Stimulated activated CD4-positive, alpha-beta T cell treated with anti-CD3 and anti-CD28 coated beads, Interleukin-15, amount 100 ng/mL, for 1 hour (primary cell): ENCODE results near the gene DNM2.
"Not testable (repeated sequence)": the region's sequence is repeated elsewhere in the genome, so short reads cannot be mapped to it uniquely, and the experiment has no call there.

ENCODE experiments used
- DNase-seq, 2 donors: peaks; one replicate each; pipeline ENCODE4 v3.0.0-alpha.2; 2020; ENCODE audit warnings: low read depth in 1 of 2, low spot score in 1 of 2

The DNM2 gene

DNA sequence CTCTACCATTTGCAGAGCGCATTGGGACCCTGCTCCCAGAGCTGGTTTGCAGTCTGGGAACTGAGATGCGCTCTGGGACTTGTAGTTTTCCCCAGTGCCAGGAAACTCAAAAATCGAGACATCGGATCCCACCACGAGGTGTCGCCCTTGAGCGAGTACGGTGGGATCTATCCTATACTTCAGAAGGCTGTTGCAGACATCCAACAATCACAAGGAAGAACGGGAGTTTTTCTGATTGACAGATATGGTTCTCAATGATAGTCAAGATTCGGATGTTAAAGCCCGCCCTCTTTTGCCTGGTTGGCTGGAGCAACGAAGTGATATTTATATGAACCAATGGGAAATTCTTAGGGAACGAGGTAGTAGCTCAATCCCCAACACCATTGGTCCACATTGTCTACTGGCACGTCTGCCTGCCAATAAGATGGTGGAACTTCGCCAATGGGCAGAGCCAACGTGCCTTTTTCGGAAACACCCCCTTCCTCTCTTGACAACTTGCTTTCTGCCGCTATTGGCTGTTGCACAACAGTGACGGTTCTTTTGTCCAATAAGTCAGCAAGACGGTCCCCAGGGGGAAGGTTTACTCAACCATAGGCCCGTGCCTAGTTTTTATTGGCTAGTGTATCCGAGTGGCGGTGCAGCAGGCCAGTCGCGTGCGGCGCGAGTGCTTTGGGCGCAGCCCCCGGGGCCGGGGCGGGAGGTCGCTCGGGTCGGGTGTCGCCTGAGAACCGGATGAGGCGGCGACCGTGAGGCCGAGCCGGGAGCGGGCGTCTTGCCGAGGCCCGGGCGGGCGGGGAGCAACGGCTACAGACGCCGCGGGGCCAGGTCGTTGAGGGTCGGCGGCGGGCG lies at the start of gene DNM2:
DNM2 (plus strand) TSS at position 724 of the 849 bp plus-strand sequence. CDS start 164 bp downstream, outside the sequence.
- peak; percentile 94 for DNase-seq

DNA sequence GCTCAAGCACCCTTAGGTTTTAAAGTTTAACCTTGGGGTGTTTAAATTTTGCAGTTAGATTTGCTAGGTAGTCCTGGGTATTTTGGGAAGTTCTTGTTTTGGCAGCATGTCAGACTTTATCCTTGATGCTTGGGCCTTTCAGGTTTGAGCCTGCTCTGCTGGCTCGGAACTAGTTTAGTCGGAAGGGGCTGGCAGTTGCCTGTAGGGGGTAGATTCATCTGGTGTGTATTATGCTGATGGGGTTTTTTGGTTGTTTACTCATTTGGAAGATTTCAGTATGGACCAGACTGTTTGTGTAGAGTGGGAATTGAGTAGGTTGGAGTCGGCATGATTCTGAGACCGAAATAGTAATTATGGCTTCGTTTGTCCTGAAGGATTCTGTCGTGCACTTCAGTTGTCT lies 48.6 kb upstream of the DNM2 start:
- no peak for DNase-seq

DNA sequence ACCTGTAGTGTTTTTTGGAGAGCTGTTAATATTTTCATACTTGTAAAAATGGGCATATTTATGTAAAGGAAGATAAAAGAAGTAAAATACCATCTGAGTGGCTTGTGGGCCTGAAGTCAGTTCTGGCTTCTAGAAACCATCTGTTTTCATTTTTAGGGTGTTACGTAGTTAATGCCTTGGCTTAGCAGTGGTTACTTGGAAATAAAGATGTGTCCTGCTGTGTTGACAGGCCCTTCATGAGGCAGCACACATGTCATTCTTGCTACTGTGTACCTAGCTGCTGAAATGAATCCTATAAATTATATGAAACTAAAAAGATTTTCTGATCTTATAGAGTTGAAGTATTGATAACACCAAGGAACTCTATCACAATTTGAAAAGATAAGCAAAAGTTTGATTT lies 47.7 kb upstream of the DNM2 start:
- DNase-seq = no peak

GRCh38 chr19:10670876-10671804 lies 46.7 kb upstream of the DNM2 start:
- no peak for DNase-seq

- not testable (repeated sequence) for DNase-seq
These were observed 46.0 kb upstream of the DNM2 start for GRCh38 chr19:10671922-10672321.

DNA sequence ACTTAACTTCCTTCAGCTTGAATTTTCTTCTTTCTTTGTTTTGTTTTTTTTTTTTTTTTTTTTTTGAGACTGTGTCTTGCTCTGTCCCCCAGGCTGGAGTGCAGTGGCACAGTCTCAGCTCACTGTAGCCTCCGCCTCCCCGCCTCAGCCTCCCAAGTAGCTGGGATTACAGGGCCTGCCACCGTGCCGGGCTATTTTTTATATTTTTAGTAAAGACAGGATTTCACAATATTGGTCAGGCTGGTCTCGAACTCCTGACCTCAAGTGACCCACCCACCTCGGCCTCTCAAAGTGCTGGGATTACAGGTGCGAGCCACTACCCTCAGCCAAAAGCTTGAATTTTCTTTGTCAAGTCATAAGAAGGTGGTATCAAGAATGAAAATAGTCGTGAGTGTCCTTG lies 42.7 kb upstream of the DNM2 start:
- not testable (repeated sequence) for DNase-seq

GRCh38 chr19:10677751-10678150 lies 40.1 kb upstream of the DNM2 start:
- no peak for DNase-seq

DNA sequence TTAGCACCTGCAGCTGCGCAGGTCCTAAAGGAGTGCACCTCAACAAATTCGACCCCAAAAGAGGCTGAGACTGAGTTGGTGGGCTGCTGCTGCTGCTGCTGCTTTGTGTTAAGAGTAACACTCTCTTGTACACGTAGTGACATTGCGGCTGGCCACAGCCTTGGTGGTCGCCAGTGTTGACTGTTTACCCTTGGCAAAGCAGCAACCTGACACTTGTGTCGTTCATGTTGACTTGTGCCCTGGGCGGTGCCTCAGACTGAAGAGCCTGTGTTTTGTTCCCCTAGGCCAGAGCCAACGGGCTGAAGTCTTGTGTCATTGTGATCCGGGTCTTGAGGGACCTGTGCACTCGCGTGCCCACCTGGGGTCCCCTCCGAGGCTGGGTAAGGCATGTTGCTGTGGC lies 39.1 kb upstream of the DNM2 start:
- DNase-seq = no peak

DNA sequence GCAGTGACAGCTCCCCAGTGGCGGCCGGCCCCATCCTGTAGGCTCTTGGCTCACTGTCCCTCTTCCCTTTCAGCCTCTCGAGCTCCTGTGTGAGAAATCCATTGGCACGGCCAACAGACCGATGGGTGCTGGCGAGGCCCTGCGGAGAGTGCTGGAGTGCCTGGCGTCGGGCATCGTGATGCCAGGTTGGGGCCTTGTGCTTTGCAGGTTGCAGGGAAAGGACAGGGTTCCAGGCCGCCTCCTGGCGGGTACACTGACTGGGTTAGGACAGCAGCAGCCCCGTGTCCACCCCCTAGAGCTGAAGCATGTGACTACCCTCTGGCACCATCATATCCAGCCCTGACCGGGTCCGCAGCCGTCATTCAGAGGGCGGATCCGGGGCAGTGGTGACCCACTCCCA lies 38.1 kb upstream of the DNM2 start:
- no peak for DNase-seq

DNA sequence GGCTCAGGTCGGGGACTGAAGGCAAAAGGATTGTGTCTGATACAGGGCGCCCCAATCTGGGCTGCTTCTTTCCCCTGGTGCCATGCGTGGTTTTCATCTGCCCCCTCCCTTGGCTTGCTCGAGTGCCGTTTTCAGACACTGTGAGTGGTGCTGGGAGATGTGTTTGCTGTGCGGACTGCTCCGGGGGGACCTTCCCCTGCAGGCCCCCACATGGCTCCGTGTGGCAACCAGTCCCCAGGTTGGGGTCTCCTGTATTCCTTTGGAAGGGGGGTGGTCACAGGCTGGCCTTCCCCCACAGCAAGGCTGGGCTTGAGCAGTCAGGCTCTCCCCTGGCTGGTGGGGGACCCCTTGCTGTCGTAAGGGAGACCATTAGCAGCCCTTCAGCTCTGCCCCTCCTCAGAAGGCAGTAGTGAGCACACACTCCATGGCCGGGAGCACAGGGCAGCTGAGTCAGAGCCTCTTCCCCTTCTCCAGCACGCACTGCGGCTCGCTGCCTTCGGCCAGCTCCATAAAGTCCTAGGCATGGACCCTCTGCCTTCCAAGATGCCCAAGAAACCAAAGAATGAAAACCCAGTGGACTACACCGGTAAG lies 37.2 kb upstream of the DNM2 start:
- no peak for DNase-seq

DNA sequence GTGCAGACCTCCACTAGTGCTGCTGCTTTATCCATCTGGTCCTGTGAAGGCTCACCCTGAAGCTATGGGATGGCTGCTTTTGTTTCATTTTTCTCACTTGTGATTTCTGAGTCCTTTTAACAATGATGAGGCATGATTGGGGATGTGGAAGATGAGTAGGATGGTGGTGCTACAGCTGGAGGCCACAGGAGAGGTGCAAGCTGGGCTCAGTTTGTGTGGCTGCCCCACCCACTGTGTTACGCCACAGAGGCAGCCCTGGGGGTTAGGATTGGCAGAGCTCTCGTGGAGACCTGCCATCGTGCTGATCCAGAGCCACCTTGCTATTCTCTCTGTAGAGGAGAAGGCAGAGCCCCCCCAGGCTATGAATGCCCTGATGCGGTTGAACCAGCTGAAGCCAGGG lies 36.2 kb upstream of the DNM2 start:
- no peak for DNase-seq

- DNase-seq = no peak
These were observed 35.3 kb upstream of the DNM2 start for GRCh38 chr19:10682397-10683063.

DNA sequence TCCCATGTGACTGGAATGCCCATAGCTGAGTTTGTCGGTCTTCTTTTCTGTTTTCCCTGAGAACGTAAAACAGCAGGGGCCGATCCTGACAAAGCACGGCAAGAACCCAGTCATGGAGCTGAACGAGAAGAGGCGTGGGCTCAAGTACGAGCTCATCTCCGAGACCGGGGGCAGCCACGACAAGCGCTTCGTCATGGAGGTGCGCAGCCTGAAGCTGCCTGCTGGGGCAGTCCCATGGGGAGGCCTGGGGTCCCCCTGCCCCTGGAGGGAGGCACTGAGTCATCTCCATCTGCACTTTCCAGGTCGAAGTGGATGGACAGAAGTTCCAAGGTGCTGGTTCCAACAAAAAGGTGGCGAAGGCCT lies 34.8 kb upstream of the DNM2 start:
- no peak for DNase-seq

DNA sequence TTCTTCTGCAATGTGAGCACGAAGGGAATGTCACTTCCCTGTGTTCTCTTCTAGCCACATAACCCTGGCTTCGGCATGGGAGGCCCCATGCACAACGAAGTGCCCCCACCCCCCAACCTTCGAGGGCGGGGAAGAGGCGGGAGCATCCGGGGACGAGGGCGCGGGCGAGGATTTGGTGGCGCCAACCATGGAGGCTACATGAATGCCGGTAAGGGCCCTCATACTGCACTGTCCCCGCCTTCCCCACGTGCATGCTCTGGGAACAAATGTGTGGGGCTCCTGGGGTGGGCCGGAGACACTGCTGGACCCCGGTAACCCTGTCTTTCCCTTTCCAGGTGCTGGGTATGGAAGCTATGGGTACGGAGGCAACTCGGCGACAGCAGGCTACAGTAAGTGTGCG lies 34.3 kb upstream of the DNM2 start:
- no peak for DNase-seq

DNA sequence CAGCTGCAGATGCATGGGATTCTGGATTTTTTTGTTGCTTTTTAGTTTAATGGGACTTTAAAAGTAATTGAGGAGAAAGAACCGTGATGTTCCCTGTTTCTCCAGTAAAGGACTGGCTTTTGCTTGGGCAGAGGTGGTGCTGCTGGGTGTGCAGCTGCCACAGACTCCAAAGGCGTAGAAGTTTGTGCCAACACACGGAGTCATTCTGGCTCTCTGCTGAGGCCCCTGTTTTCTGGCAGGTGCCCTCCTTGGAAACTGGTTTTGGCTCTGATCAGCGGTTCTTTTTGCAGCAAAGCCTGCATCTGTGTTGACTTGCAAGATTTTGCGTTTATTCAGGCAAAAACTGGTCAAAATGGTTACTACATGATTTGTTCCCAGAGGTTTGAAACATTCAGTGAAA lies 32.7 kb upstream of the DNM2 start:
- no peak for DNase-seq

- DNase-seq = no peak
These were observed 31.7 kb upstream of the DNM2 start for GRCh38 chr19:10686193-10686592.

- DNase-seq = no peak
These were observed 31.0 kb upstream of the DNM2 start for GRCh38 chr19:10686661-10687517.

DNA sequence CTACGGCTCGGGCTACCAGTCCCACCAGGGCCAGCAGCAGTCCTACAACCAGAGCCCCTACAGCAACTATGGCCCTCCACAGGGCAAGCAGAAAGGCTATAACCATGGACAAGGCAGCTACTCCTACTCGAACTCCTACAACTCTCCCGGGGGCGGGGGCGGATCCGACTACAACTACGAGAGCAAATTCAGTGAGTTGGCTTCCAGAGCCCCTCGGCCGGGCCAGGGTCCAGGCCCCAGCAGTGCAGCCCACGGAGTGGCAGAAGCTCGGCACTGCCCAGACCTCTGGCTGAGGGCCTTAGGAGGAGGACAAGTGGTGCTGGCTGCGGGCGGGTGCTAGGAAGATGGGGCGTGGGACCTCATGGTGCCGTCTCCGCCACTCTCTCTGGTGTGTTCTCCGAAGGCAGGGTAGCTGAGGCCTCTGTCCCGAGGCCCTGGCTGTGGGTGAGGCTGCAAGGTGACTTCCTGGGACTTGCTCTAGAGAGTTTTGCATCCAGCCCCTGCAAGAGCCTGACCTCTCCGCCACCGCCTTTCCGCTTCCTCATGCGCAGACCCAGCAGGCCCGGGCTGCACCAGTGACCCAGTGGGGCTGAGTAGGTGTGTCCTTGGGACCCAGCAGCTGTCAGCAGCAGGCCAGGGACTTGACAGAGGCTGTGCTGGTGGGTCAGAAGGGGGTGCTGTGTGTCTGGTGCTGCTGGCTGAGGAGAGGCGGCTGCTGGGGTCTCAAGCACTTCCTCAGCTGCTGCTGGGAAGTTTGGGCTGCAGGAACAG lies 30.2 kb upstream of the DNM2 start:
- DNase-seq = no peak

DNA sequence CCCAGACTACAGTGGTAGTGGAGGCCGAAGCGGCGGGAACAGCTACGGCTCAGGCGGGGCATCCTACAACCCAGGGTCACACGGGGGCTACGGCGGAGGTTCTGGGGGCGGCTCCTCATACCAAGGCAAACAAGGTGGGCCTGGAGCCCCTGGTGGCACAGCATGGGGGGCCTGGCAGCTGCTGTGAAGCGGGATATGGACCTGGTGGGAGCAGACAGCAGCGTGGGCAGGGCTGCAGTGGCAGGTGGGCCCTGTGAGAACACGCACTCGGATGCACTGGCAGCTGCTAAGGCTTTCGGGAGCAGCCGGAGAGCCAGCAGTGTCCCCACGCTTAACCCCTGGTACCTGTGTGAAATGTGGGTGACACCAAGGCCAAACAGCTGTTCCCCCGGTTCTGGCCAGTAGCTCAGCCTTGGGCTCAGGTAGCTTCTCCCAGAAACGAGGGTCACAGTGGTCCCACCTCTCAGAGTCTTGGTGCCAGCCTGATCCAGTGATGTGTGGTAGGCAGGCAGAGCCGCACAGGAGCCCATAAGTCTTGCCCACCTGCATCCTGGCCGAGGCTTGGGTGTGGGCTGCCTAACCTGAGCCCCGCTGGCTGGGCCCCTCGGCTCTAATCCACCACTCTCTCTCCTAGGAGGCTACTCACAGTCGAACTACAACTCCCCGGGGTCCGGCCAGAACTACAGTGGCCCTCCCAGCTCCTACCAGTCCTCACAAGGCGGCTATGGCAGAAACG lies 29.2 kb upstream of the DNM2 start:
- DNase-seq = no peak
